ENCODE measurements around the gene PTPRT. TPM values are rescaled to one million over a fixed set of nuclear protein-coding genes. Genes with fewer than 3 reads are reported as not detected.

Gene PTPRT
- polyA plus RNA-seq, 2 of the 4 experiments (the other 2 are of a cell fraction) = not detected

DNA sequence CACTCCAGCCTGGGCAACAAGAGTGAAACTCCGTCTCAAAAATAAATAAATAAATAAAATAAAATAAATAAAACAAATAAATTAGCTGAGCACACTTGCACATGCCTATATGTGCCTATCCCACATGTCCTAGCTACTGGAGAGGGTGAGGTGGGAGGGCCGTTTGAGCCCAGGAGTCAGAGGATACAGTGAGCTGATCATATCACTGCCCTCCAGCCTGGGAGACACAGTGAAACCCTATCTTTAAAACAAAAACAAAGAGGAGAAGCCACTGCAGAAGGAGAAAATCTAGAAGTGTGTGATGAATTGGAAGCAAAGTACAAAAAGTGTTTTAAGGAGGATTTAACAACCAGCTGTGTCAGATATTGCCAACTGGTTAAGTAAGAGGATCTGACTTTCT, 728.4 kb downstream of the PTPRT start:
- ChIA-PET CTCF (no interaction called here), POLR2A (no interaction called here)
- Histone ChIP-seq H3K4me3 (no peak overlapping the region), H3K4me2 (no peak overlapping the region), H3K9me3 (no peaks in the 10 kb centered on the region), H3K4me1 (no peaks in the 10 kb centered on the region), H3K27ac (no peak overlapping the region)
- TF ChIP-seq GATA3 (IDR thresholded peaks at IDR 0.05; ENCODE audit: borderline replicate concordance) (no peak), MAFK (IDR thresholded peaks at IDR 0.05; ENCODE audit: partially characterized antibody) (no peak), CEBPB (IDR thresholded peaks at IDR 0.05) (no peak), PHF8 (IDR thresholded peaks at IDR 0.05; ENCODE audit: borderline replicate concordance, low read depth) (no peak), EP300 (IDR thresholded peaks at IDR 0.05) (no peak), POLR2A (IDR thresholded peaks at IDR 0.05; ENCODE audit: low read length) (no peak), NR3C1 (IDR thresholded peaks at IDR 0.05) (no peak), EHMT2 (IDR thresholded peaks at IDR 0.05; ENCODE audit: low read depth) (no peak)
- TF ChIP-seq, protein P1, sequence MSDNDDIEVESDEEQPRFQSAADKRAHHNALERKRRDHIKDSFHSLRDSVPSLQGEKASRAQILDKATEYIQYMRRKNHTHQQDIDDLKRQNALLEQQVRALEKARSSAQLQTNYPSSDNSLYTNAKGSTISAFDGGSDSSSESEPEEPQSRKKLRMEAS (IDR thresholded peaks at IDR 0.05) = no peak
- TF ChIP-seq, protein P2, sequence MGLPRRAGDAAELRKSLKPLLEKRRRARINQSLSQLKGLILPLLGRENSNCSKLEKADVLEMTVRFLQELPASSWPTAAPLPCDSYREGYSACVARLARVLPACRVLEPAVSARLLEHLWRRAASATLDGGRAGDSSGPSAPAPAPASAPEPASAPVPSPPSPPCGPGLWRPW (IDR thresholded peaks at IDR 0.05) = no peak
- TF ChIP-seq, protein P3, sequence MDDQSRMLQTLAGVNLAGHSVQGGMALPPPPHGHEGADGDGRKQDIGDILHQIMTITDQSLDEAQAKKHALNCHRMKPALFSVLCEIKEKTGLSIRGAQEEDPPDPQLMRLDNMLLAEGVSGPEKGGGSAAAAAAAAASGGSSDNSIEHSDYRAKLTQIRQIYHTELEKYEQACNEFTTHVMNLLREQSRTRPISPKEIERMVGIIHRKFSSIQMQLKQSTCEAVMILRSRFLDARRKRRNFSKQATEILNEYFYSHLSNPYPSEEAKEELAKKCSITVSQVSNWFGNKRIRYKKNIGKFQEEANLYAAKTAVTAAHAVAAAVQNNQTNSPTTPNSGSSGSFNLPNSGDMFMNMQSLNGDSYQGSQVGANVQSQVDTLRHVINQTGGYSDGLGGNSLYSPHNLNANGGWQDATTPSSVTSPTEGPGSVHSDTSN (IDR thresholded peaks at IDR 0.05) = no peak
- no peak for ATAC-seq
- FAIRE-seq = no peak
- DNase-seq (ENCODE audit: low read depth in 1 of 2, low spot score in 1 of 2) = no peak
- 0% methylated on average over 2 of the region's 2 CpGs for WGBS (ENCODE audit: missing lambda C conversion rate)

DNA sequence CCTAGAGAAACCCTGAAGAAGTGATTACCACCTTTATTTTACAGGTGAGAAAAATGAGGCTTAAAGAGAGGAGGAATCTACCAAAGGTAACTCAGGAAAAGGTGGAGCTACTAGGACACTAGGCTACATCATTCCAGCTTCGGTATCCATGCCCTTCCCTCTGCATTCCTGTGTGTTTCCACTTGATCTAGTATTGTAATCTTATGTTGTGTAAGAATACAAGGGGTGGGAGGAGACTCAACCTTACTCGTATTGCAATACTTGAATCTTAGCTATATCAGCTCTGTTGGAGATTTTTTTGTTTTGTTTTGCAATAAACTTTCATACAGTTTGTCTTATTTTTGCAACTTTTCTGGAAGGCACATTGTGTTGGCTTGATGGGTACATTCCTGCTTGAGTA, 742.4 kb downstream of the PTPRT start:
- 1% methylated on average over 2 of the region's 2 CpGs for WGBS (ENCODE audit: missing lambda C conversion rate)

DNA sequence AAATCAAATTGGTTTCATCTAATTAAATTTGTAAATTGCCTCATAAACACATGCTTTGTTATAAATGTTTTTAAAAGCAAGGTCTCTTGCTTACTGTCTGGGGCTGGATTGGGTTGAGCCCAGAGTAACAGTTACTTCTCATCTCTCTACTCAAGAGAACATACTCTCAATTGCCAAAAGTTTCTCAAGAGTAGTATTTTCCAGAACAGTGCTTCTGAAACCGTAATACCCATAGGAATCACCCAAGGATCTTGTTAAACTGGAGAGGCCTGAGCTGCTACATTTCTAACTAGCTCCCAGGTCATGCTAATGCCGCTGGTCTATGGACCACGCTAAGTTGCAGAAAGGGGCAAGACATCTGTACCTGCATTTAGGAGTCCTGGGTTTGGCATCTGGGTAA, 744.9 kb downstream of the PTPRT start:
- Histone ChIP-seq H3K9me3 (no peaks in the 10 kb centered on the region), H3K4me1 (no peaks in the 10 kb centered on the region), H3K4me3 (no peak overlapping the region), H3K4me2 (no peak overlapping the region), H3K27ac (no peak overlapping the region)
- ATAC-seq = no peak
- TF ChIP-seq, protein P4, sequence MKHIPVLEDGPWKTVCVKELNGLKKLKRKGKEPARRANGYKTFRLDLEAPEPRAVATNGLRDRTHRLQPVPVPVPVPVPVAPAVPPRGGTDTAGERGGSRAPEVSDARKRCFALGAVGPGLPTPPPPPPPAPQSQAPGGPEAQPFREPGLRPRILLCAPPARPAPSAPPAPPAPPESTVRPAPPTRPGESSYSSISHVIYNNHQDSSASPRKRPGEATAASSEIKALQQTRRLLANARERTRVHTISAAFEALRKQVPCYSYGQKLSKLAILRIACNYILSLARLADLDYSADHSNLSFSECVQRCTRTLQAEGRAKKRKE (CRISPR knock-in tag; IDR thresholded peaks at IDR 0.05; ENCODE audit: low read depth) = no peak
- no peak for TF ChIP-seq CBX8 (IDR thresholded peaks at IDR 0.05)
- CTCF ChIA-PET = no interaction called here
- POLR2A ChIA-PET = no interaction called here
- DNase-seq (ENCODE audit: low read depth in 1 of 2, low spot score in 1 of 2) = no peak
- no peak for FAIRE-seq
- 0% methylated on average over 3 of the region's 3 CpGs for WGBS (ENCODE audit: missing lambda C conversion rate)

More for the DNA sequence above, 742.4 kb downstream of the PTPRT start:
- H3K4me3 ChIP-seq = no peak overlapping the region
- H3K4me2 ChIP-seq = no peak overlapping the region
- FAIRE-seq (no peak), DNase-seq (ENCODE audit: low read depth in 1 of 2, low spot score in 1 of 2) (no peak), ATAC-seq (no peak)
- no peak overlapping the region for H3K27ac ChIP-seq
- no peak for TF ChIP-seq JUNB (IDR thresholded peaks at IDR 0.05)
- no peak for TF ChIP-seq ZFP36 (IDR thresholded peaks at IDR 0.05; ENCODE audit: borderline replicate concordance, partially characterized antibody)
- TF ChIP-seq CHD2 (IDR thresholded peaks at IDR 0.05; ENCODE audit: low read length, partially characterized antibody) = no peak
- no peak for TF ChIP-seq HDAC2 (IDR thresholded peaks at IDR 0.05)
- TF ChIP-seq KDM5A (IDR thresholded peaks at IDR 0.05) = no peak
- TF ChIP-seq, protein P5, sequence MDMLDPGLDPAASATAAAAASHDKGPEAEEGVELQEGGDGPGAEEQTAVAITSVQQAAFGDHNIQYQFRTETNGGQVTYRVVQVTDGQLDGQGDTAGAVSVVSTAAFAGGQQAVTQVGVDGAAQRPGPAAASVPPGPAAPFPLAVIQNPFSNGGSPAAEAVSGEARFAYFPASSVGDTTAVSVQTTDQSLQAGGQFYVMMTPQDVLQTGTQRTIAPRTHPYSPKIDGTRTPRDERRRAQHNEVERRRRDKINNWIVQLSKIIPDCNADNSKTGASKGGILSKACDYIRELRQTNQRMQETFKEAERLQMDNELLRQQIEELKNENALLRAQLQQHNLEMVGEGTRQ (IDR thresholded peaks at IDR 0.05) = no peak
- TF ChIP-seq, protein P6, sequence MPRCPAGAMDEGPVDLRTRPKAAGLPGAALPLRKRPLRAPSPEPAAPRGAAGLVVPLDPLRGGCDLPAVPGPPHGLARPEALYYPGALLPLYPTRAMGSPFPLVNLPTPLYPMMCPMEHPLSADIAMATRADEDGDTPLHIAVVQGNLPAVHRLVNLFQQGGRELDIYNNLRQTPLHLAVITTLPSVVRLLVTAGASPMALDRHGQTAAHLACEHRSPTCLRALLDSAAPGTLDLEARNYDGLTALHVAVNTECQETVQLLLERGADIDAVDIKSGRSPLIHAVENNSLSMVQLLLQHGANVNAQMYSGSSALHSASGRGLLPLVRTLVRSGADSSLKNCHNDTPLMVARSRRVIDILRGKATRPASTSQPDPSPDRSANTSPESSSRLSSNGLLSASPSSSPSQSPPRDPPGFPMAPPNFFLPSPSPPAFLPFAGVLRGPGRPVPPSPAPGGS (IDR thresholded peaks at IDR 0.05) = no peak
- TF ChIP-seq, protein P7, sequence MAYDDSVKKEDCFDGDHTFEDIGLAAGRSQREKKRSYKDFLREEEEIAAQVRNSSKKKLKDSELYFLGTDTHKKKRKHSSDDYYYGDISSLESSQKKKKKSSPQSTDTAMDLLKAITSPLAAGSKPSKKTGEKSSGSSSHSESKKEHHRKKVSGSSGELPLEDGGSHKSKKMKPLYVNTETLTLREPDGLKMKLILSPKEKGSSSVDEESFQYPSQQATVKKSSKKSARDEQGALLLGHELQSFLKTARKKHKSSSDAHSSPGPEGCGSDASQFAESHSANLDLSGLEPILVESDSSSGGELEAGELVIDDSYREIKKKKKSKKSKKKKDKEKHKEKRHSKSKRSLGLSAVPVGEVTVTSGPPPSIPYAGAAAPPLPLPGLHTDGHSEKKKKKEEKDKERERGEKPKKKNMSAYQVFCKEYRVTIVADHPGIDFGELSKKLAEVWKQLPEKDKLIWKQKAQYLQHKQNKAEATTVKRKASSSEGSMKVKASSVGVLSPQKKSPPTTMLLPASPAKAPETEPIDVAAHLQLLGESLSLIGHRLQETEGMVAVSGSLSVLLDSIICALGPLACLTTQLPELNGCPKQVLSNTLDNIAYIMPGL (CRISPR knock-in tag; IDR thresholded peaks at IDR 0.05; ENCODE audit: borderline replicate concordance) = no peak
- TF ChIP-seq EP300 (IDR thresholded peaks at IDR 0.05) = no peak
- no peaks in the 10 kb centered on the region for H3K4me1 ChIP-seq
- CTCF ChIA-PET = interaction anchor here (1.2 kb wide), 1 partner anchor 13 kb away, joined by 3 read pairs; no protein-coding TSS in a partner anchor
- H3K9me3 ChIP-seq = no peaks in the 10 kb centered on the region
- POLR2A ChIA-PET = no interaction called here

Data from A549 (cell line).